Coronary artery (tissue), 2 donors: ENCODE data around the gene CHAT.

ENCODE experiments used
- DNase-seq: peaks from one replicate; pipeline ENCODE4 v3.0.0-alpha.2; 2017; ENCODE audit warnings: low spot score
- H3K27ac ChIP-seq, 2 donors: fragments of 200-600 bp; sonication (generic); one replicate each; pipeline ENCODE4 v1.5.1; 2016 to 2019
- H3K4me3 ChIP-seq: fragments of 200-600 bp; sonication (generic); 2 replicates; pipeline ENCODE4 v1.5.1; 2016; ENCODE audit warnings: mild to moderate bottlenecking, moderate library complexity
- TF ChIP-seq, protein P1 (sequence below): fragments of 200-600 bp; sonication (generic); IDR thresholded peaks from one replicate; pipeline ENCODE4 v1.5.1; 2019; ENCODE audit warnings: antibody characterized with exemption

The CHAT gene

DNA sequence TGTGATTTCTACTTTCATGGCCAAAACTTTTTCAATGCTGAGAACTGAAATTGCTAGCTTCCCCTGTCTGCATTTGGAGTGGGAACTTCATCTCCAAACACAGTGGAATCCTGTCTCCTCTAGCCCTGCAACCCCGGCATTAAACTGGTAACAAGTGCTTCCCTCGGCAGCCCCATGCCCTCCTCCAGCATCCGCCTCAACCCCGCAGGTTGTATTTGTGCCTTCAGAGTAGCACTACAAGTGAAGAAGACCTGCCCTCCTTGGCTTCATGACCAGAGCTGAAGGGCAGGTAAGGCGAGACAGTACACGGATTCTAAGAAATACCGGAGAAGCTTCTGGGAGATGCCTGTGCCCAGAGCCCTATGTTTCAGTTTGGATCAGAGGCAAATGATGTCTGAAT is 82.5 kb downstream of the CHAT start:
- no peak overlapping the region for H3K4me3 ChIP-seq
- no peak overlapping the region for H3K27ac ChIP-seq
- TF ChIP-seq, protein P1, sequence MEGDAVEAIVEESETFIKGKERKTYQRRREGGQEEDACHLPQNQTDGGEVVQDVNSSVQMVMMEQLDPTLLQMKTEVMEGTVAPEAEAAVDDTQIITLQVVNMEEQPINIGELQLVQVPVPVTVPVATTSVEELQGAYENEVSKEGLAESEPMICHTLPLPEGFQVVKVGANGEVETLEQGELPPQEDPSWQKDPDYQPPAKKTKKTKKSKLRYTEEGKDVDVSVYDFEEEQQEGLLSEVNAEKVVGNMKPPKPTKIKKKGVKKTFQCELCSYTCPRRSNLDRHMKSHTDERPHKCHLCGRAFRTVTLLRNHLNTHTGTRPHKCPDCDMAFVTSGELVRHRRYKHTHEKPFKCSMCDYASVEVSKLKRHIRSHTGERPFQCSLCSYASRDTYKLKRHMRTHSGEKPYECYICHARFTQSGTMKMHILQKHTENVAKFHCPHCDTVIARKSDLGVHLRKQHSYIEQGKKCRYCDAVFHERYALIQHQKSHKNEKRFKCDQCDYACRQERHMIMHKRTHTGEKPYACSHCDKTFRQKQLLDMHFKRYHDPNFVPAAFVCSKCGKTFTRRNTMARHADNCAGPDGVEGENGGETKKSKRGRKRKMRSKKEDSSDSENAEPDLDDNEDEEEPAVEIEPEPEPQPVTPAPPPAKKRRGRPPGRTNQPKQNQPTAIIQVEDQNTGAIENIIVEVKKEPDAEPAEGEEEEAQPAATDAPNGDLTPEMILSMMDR = no peak
- DNase-seq = no peak

DNA sequence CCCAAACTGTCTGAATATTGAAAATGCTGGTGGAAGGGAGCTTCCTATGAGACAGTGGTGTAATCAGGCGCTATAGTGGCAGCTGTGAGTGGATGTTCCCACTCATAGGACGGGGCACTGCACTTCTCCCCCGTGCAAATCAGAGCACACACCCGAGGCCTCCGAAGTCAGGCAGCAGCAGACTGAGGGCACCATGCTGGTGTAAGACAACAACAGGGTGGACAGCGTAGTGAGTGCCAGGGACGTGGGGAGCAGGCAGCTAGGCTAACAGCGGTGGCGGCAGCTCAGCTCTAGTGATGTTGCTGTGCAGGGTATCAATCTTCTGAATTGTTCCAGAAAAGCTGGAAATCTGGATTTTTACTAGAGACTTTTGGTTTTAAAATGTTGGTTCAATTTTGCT is 84.8 kb downstream of the CHAT start:
- H3K27ac ChIP-seq = no peak overlapping the region
- no peak overlapping the region for H3K4me3 ChIP-seq
- no peak for DNase-seq
- TF ChIP-seq, protein P1 = no peak

DNA sequence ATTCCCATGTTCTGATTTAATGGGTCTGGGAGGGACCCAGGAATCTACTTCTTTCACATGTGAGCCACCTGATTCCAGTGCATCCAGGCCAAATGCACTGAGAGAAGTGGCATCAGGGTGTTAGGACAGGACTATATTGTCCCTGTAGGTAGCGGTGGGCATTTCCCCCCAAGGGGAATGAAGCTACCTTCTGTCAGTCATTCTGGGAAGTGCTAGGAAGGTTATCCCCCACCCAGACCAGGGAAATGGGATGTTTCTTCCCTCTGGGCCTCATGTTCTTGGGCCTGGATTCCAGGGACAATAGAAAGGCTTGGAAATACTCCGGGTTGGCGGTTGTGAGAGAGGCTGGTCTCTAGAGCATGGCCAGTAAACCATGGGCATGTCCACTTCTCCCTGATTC is 86.4 kb downstream of the CHAT start:
- no peak overlapping the region for H3K4me3 ChIP-seq
- H3K27ac ChIP-seq = no peak overlapping the region
- TF ChIP-seq, protein P1 = no peak
- DNase-seq = no peak

DNA sequence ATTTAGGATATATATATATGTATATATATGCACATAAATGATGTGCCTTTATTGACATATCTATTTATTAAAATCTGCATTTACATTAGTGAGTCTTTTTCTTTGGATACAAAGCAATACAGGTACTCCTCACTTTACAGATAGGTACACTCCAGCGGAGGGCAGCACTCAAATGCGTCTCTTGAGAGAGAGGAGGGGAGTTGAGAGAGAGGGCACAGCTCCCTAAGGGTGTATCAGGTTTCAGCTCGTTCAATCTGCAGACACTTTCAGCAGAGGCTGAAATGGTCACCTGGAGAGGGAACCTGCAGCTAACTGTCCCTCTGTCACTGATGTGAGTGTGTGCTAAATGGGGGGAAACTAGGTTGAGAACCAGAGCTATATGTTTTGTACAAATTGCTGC is 87.2 kb downstream of the CHAT start:
- DNase-seq = no peak
- Histone ChIP-seq H3K4me3 (no peak overlapping the region), H3K27ac (no peak overlapping the region)
- TF ChIP-seq, protein P1 = no peak

DNA sequence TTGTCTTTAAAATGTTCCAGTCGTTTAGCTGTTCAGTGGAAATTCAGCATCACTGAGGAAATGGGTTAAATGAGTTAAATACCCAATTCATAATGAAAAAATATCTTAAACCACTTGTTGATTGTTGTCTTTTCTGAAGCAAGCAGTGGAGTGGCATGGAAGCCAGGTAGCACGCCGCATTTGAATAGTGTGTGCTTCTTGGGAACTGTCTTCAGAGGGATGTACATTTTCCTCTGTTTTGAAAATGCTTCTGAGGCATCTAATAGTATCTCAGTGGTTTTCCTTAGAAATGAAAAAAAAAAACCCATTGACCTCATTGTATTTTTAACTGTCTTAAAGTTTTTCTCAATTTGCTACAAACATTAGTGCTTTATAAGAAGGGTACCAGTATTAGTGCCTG is 93.7 kb downstream of the CHAT start:
- TF ChIP-seq, protein P1 = no peak

DNA sequence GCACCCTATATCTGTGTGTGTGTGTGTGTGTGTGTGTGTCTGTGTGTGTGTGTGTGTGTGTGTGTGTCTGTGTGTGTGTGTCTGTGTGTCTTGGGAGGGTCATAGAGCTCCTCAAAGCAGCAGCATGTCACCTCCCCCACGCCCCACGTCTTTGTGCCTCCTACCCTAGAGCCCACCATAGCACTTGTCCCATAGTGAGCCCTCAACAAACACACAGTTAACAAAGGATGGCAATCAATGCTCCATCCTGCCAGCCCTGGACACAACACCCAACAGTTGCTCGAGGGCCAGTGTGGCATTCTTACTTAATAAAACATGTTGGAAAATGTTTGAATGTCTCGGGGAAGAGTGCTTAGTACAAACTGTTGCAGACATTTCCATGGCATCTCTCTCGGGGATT is 96.1 kb downstream of the CHAT start:
- Histone ChIP-seq H3K27ac (no peak overlapping the region), H3K4me3 (no peak overlapping the region)
- TF ChIP-seq, protein P1 = no peak
- DNase-seq = no peak

More for the DNA sequence above, 93.7 kb downstream of the CHAT start:
- Histone ChIP-seq H3K4me3 (no peak overlapping the region), H3K27ac (no peak overlapping the region)
- no peak for DNase-seq

DNA sequence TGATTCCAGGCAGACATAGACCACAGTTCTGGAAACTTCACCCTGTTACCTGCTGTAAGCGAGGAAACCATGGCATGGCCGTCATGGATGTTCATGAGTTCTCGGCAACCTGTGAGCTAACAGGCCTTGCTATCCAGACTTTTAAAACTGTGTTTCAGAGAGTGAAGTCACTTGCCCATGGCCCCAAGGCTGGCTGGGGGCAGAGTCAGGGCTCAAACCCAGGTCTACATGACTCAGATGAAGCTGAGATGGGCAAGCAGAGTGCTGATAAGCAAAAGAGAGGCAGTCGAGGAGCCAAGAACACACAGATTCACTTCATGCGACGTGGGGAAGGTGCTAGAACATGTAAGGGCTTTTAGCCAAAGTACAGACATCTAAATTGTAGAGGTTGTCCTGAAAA is 97.1 kb downstream of the CHAT start:
- TF ChIP-seq, protein P1 = no peak
- no peak for DNase-seq
- Histone ChIP-seq H3K4me3 (no peak overlapping the region), H3K27ac (no peak overlapping the region)
